Peyer's patch (tissue), 4 donors: Measurements from ENCODE around the gene OST4.

ENCODE experiments used
- CTCF ChIP-seq, 6 experiments: fragments of 450-650 bp in 4 of 6; fragments of 200-600 bp in 2 of 6; sonication (generic) in 1 of 6; IDR thresholded peaks; one replicate each; pipeline ENCODE4 v1.5.1; 2017 to 2019; ENCODE audit warnings: antibody characterized with exemption in 6 of 6, mild to moderate bottlenecking in 3 of 6, moderate library complexity in 1 of 6
- POLR2A ChIP-seq, 2 donors: fragments of 450-650 bp; IDR thresholded peaks; one replicate each; pipeline ENCODE4 v1.5.1; 2017; ENCODE audit warnings: antibody characterized with exemption in 2 of 2, mild to moderate bottlenecking in 2 of 2, moderate library complexity in 2 of 2

DNA sequence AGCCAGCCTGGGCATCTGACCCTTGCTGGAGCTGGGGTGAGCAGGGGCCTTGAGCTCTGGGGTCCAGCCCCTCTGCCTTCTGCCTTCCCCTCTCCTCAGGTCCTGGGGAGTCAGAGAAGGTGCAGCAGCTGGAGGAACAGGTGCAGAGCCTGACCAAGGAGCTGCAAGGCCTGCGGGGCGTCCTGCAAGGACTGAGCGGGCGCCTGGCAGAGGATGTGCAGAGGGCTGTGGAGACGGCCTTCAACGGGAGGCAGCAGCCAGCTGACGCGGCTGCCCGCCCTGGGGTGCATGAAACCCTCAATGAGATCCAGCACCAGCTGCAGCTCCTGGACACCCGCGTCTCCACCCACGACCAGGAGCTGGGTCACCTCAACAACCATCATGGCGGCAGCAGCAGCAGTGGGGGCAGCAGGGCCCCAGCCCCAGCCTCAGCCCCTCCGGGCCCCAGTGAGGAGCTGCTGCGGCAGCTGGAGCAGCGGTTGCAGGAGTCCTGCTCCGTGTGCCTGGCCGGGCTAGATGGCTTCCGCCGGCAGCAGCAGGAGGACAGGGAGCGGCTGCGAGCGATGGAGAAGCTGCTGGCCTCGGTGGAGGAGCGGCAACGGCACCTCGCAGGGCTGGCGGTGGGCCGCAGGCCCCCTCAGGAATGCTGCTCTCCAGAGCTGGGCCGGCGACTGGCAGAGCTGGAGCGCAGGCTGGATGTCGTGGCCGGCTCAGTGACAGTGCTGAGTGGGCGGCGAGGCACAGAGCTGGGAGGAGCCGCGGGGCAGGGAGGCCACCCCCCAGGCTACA, 10.7 kb upstream of the OST4 start:
- TF ChIP-seq POLR2A (IDR thresholded peaks at IDR 0.05) (no peak), CTCF (IDR thresholded peaks at IDR 0.05) (no peak)
